GM12872 (cell line): Measurements from ENCODE around the gene RAB8A.

ENCODE experiments used
- CTCF ChIP-seq: IDR thresholded peaks from 3 replicates; pipeline ENCODE4 v1.5.1; 2011; ENCODE audit warnings: low read depth, mild to moderate bottlenecking, low read length, moderate library complexity; ENCODE audit not compliant: insufficient read depth

Gene RAB8A

GRCh38 chr19:16095071-16095571 is 16.6 kb upstream of the RAB8A start:
- TF ChIP-seq CTCF: no peak

GRCh38 chr19:16096280-16096855 is 15.3 kb upstream of the RAB8A start:
- TF ChIP-seq CTCF: no peak

- no peak for TF ChIP-seq CTCF
Measured at GRCh38 chr19:16098416-16098768, 13.3 kb upstream of the RAB8A start.

- TF ChIP-seq CTCF: no peak
Measured at GRCh38 chr19:16098821-16099220, 12.9 kb upstream of the RAB8A start.

- no peak for TF ChIP-seq CTCF
Measured at GRCh38 chr19:16100524-16100923, 11.2 kb upstream of the RAB8A start.

- no peak for TF ChIP-seq CTCF
Measured at GRCh38 chr19:16104722-16105121, 7.0 kb upstream of the RAB8A start.

GRCh38 chr19:16106121-16106520 is 5.6 kb upstream of the RAB8A start:
- no peak for TF ChIP-seq CTCF
